ENCODE data around the gene RNGTT. TPM values are rescaled to one million over a fixed set of nuclear protein-coding genes. Genes with fewer than 3 reads are reported as not detected.

RNGTT gene
- total RNA-seq, 1 experiment from 2014 or later, result 15.7 TPM

- ChIA-PET POLR2A (ENCODE audit: unreplicated experiment) (no interaction called here), CTCF (no interaction called here)
- H3K27me3 ChIP-seq (ENCODE audit: low read length), result no peaks in the 10 kb centered on the region
- peaks cover 29% of the 10 kb centered on the region for H3K4me1 ChIP-seq (ENCODE audit: insufficient read depth, low read length)
- no peak overlapping the region for H3K27ac ChIP-seq (ENCODE audit: low read length)
- H3K9ac ChIP-seq (ENCODE audit: low read length), result no peak overlapping the region
- TF ChIP-seq EZH2phosphoT487 (IDR thresholded peaks at IDR 0.05; ENCODE audit: borderline replicate concordance, low read length), result no peak
- TF ChIP-seq CTCF (conservative IDR thresholded peaks at IDR 0.05; ENCODE audit: low read depth, low read length), result no peak
- TF ChIP-seq EZH2 (IDR thresholded peaks at IDR 0.05; ENCODE audit: low read length, unreplicated experiment), result no peak
- H3K9me2 ChIP-seq (replicated peaks; ENCODE audit: low read length), result no peaks in the 10 kb centered on the region
- BruUV-seq (replicated peaks), result no TSS peak
- no peaks in the 10 kb centered on the region for H3K36me3 ChIP-seq (ENCODE audit: low read depth, low read length)
- DNase-seq (no peak), ATAC-seq (no peak)
- H3K79me2 ChIP-seq (ENCODE audit: low read length), result no peaks in the 10 kb centered on the region
- H4K20me1 ChIP-seq (ENCODE audit: low read length), result no peaks in the 10 kb centered on the region
- no peak overlapping the region for H3K4me3 ChIP-seq (ENCODE audit: low read length)
- H3K4me2 ChIP-seq (ENCODE audit: low read length), result no peak overlapping the region
- intact Hi-C loops (cut with micrococcal nuclease), result loop anchor here (5.0 to 10.0 kb wide), 2 partner anchors 1030 to 1272 kb away; partner anchors contain the start of gene ORC3
- no peaks in the 10 kb centered on the region for H3F3A ChIP-seq (ENCODE audit: low read length, unreplicated experiment)
- no peaks in the 10 kb centered on the region for H3K9me3 ChIP-seq (ENCODE audit: low read length)
- no peak overlapping the region for H2AFZ ChIP-seq (ENCODE audit: low read length)
These were observed 98.9 kb downstream of the RNGTT start for GRCh38 chr6:88864359-88865054.

- DNase-seq (no peak), ATAC-seq (no peak)
- H3K27me3 ChIP-seq (ENCODE audit: low read length), result no peaks in the 10 kb centered on the region
- intact Hi-C loops (cut with micrococcal nuclease), result loop anchor here (10.0 kb wide), 1 partner anchor 1026 kb away; no protein-coding TSS in a partner anchor
- no peaks in the 10 kb centered on the region for H3K79me2 ChIP-seq (ENCODE audit: low read length)
- no peaks in the 10 kb centered on the region for H3F3A ChIP-seq (ENCODE audit: low read length, unreplicated experiment)
- no peaks in the 10 kb centered on the region for H3K9me3 ChIP-seq (ENCODE audit: low read length)
- no peaks in the 10 kb centered on the region for H3K36me3 ChIP-seq (ENCODE audit: low read depth, low read length)
- ChIA-PET CTCF (no interaction called here), POLR2A (ENCODE audit: unreplicated experiment) (no interaction called here)
- peaks cover 3% of the 10 kb centered on the region for H3K4me1 ChIP-seq (ENCODE audit: insufficient read depth, low read length)
- BruUV-seq (replicated peaks), result no TSS peak
- TF ChIP-seq CTCF (conservative IDR thresholded peaks at IDR 0.05; ENCODE audit: low read depth, low read length), result no peak
- TF ChIP-seq EZH2 (IDR thresholded peaks at IDR 0.05; ENCODE audit: low read length, unreplicated experiment), result no peak
- no peak for TF ChIP-seq EZH2phosphoT487 (IDR thresholded peaks at IDR 0.05; ENCODE audit: borderline replicate concordance, low read length)
- H3K4me2 ChIP-seq (ENCODE audit: low read length), result no peak overlapping the region
- H3K27ac ChIP-seq (ENCODE audit: low read length), result no peak overlapping the region
- no peak overlapping the region for H3K4me3 ChIP-seq (ENCODE audit: low read length)
- H4K20me1 ChIP-seq (ENCODE audit: low read length), result no peaks in the 10 kb centered on the region
- no peaks in the 10 kb centered on the region for H3K9me2 ChIP-seq (replicated peaks; ENCODE audit: low read length)
- H2AFZ ChIP-seq (ENCODE audit: low read length), result no peak overlapping the region
- no peak overlapping the region for H3K9ac ChIP-seq (ENCODE audit: low read length)
These were observed 103.1 kb downstream of the RNGTT start for GRCh38 chr6:88860310-88860709.

GRCh38 chr6:88858455-88858854 is 105.0 kb downstream of the RNGTT start:
- Histone ChIP-seq H3K9me2 (replicated peaks; ENCODE audit: low read length) (no peaks in the 10 kb centered on the region), H3K4me2 (ENCODE audit: low read length) (no peak overlapping the region), H3K9ac (ENCODE audit: low read length) (no peak overlapping the region), H3K79me2 (ENCODE audit: low read length) (no peaks in the 10 kb centered on the region), H3F3A (ENCODE audit: low read length, unreplicated experiment) (no peaks in the 10 kb centered on the region), H3K27me3 (ENCODE audit: low read length) (no peaks in the 10 kb centered on the region), H2AFZ (ENCODE audit: low read length) (no peak overlapping the region), H3K4me3 (ENCODE audit: low read length) (no peak overlapping the region), H4K20me1 (ENCODE audit: low read length) (no peaks in the 10 kb centered on the region), H3K27ac (ENCODE audit: low read length) (no peak overlapping the region), H3K4me1 (ENCODE audit: insufficient read depth, low read length) (no peaks in the 10 kb centered on the region), H3K36me3 (ENCODE audit: low read depth, low read length) (no peaks in the 10 kb centered on the region), H3K9me3 (ENCODE audit: low read length) (no peaks in the 10 kb centered on the region)
- DNase-seq, result no peak
- POLR2A ChIA-PET (ENCODE audit: unreplicated experiment), result no interaction called here
- no TSS peak for BruUV-seq (replicated peaks)
- CTCF ChIA-PET, result no interaction called here
- intact Hi-C loops (cut with micrococcal nuclease), result no loop called here
- no peak for TF ChIP-seq CTCF (conservative IDR thresholded peaks at IDR 0.05; ENCODE audit: low read depth, low read length)
- no peak for TF ChIP-seq EZH2phosphoT487 (IDR thresholded peaks at IDR 0.05; ENCODE audit: borderline replicate concordance, low read length)
- TF ChIP-seq EZH2 (IDR thresholded peaks at IDR 0.05; ENCODE audit: low read length, unreplicated experiment), result no peak
- no peak for ATAC-seq

All from PC-3 (cell line).